ENCODE results near the gene NOL4L.

DNA sequence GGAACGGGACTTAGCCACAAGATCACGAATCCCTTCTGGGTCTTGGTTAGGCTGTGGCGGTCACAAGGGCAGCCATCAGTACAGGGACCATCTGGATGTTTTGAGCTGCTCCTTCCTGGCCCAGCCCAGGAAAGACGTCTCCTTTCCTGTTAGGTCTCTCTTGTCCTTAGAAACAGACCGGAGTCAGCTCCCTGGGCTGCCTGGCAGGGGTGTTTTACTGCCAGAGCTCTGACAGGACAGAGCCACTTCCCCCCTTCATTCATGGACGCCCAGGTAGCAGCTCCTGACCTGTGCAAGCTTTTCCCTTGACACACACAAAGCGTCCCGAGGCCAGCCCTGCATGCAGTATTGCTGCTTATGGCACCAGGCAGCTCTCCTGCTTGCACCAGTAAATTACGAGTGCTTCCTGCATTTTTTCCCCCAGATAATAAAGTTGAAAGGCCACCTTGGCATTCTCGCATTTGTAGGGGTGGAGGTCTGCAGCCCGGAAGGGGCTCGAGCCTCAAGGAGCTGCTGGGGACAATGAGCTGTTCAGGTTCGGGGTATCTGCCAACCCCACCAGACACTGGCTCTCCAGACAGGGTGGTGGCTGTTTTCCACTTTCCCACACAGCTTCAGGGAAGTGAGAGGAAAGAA is 87.4 kb downstream of the NOL4L start:
- TF ChIP-seq POLR2A (IDR thresholded peaks at IDR 0.05) (no peak), POLR2AphosphoS5 (IDR thresholded peaks at IDR 0.05) (no peak)
- TF ChIP-seq, protein P1, sequence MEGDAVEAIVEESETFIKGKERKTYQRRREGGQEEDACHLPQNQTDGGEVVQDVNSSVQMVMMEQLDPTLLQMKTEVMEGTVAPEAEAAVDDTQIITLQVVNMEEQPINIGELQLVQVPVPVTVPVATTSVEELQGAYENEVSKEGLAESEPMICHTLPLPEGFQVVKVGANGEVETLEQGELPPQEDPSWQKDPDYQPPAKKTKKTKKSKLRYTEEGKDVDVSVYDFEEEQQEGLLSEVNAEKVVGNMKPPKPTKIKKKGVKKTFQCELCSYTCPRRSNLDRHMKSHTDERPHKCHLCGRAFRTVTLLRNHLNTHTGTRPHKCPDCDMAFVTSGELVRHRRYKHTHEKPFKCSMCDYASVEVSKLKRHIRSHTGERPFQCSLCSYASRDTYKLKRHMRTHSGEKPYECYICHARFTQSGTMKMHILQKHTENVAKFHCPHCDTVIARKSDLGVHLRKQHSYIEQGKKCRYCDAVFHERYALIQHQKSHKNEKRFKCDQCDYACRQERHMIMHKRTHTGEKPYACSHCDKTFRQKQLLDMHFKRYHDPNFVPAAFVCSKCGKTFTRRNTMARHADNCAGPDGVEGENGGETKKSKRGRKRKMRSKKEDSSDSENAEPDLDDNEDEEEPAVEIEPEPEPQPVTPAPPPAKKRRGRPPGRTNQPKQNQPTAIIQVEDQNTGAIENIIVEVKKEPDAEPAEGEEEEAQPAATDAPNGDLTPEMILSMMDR (IDR thresholded peaks at IDR 0.05): no peak
